NOMO-1 treated with DMSO at 0.1 percent for 48 hours (cell line): Measurements from ENCODE around the gene FBXO31.

Experiments
- DNase-seq: peaks from one replicate; lab custom pipeline; 2025; ENCODE audit not compliant: unreplicated experiment; lab: John Stamatoyannopoulos, UW

The FBXO31 gene

GRCh38 chr16:87316923-87317749, 66.4 kb downstream of the FBXO31 start, which contains the start of gene C16orf95:
Gene C16orf95, minus strand, starts transcription at chr16:87317392. Its CDS starts 150 bp downstream, at chr16:87317242.
- DNase-seq: peak; percentile 86

GRCh38 chr16:87316450-87316922, 67.1 kb downstream of the FBXO31 start:
- DNase-seq: no peak

DNA sequence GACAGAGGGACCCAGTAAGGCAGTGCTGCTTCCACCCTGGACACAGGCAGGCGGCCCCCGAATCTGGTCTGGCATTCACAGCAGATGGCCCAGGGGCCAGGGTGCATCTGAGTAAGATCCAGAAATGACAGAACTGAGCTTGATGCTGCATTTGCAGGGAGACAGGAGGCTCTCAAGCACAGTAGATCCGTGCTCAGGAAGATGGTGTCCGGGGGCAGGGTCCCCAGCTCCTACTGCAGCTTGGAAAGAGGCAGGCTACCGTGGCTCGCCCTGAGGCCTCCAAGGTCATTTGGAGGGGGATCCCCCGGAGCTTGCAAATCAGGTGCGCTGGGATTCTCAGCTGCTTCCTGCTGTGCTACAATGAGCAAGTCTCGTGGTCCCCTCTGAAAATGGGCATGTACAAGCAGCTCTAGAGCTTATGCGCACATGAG, 68.6 kb downstream of the FBXO31 start:
- no peak for DNase-seq

DNA sequence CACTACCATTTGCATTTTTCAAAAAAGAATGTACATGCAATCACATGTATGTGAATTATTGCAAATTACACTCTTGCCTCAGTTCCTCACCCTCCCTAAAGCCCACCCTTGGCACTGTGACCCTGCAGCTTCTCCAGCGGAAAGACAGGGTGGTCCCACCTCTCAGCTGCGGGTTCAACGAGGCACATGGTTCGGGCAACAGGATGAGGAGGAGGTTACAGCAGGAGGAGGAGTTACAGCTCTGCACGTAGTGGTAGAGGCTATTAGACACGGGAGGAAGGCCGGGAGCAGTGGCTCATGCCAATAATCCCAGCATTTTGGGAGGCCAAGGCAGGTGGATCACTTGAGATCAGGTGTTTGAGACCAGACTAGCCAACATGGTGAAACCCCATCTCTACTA, 71.6 kb downstream of the FBXO31 start:
- DNase-seq: no peak

DNA sequence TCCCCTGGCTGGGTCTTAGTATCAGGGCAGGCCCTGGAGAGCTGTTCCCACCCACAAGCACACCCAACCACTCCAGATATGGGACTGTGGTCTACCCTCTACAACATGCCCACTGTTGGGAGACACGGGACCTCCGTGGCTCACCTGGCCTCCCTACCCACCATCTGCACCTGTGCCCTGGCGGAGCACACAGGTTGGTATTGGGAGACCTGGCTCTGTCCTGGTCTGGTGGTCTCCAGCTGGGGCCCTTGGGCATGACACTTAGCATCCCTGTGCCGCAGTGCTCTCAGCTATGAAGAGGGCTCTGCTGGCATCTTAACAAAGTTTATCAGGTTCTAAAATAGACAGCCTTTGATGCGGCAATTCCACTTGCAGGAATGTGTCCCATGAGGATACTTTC, 72.2 kb downstream of the FBXO31 start:
- DNase-seq: no peak

GRCh38 chr16:87310610-87311009, 73.0 kb downstream of the FBXO31 start:
- DNase-seq: no peak

GRCh38 chr16:87309620-87310525, 73.7 kb downstream of the FBXO31 start:
- no peak for DNase-seq

DNA sequence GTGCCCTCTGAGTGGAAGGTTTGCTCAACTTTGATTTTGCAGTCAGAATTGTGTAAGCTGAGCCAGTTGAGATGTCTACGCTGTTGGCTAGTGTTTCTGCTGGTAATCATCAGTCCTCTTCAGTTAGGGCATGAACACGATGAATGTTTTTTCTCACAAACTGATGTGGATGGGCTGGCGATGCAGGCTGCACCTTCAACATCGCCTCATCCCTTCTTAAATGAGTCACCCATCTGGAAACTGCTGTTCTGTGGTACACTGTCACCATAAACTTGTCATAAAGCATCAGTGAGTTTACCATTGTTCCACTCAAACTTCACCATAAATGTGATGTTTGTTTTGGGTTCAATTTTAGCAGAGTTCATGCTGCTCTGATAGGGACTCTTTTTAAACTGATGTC, 74.8 kb downstream of the FBXO31 start:
- no peak for DNase-seq

- no peak for DNase-seq
These were observed 77.1 kb downstream of the FBXO31 start for GRCh38 chr16:87306516-87306915.

DNA sequence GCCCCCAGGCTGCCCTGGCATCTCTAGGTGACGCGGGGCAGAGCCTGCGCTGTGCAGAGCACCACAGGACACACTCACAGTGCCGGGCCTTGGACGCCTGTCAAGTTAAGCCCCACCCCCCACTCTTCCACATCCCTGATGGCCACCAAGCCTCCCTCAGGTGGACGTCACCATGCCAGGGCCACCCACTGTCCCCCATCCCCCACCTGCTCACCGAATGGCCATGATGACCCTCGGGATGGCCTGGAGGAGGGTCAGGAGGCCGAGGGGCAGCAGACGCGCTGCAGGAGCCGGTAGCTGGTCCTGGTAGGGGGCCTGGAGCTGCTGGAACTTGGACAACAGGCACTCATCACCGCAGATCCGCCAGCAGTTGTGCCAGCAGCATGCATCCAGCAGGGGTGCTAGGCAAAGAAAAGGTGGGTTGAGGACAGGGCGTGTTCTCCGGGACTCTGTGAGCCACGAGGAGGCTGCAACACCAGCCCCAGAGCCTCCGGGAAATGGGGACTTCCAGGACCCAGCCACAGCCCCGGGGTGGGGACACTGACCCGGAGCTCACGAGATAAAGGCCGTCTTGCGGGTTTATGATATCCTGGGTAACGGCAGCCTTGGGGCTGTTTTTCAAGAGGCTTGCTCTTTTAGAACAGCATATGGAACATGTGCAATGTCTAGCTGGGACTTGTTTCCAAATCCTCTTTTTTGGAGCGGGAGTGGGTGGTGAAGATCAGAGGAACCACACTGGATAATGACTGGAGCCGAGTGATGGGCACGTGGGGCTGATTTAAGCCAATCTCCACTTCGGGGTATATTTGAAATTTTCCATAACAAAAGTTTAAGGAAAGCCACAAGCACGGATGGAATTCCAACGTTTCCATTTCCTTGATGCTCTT, 77.8 kb downstream of the FBXO31 start:
- no peak for DNase-seq

DNA sequence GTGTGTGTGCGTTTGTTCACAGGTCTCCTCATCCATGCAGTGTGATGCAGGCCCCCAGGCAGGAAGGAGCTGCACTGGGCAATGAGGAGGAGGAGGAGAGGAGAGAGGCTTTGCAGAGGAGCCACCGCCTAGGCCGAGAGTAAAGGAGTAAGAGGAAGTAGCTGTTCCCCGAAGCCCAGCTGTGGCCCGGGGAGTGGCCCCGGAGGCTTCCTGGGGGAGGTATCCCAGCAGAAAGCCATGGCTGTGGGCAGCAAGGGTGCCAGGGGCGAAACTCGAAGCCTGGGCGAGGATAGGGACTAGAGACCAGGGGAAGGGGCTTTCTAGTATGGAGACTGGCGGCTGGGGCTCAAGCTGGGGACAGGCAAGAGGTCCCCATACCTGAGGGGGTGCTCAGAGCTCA, 78.6 kb downstream of the FBXO31 start:
- no peak for DNase-seq

- no peak for DNase-seq
These were observed 79.5 kb downstream of the FBXO31 start for GRCh38 chr16:87303962-87304521.

- DNase-seq: peak; percentile 14
These were observed 80.1 kb downstream of the FBXO31 start for GRCh38 chr16:87303431-87303930.

DNA sequence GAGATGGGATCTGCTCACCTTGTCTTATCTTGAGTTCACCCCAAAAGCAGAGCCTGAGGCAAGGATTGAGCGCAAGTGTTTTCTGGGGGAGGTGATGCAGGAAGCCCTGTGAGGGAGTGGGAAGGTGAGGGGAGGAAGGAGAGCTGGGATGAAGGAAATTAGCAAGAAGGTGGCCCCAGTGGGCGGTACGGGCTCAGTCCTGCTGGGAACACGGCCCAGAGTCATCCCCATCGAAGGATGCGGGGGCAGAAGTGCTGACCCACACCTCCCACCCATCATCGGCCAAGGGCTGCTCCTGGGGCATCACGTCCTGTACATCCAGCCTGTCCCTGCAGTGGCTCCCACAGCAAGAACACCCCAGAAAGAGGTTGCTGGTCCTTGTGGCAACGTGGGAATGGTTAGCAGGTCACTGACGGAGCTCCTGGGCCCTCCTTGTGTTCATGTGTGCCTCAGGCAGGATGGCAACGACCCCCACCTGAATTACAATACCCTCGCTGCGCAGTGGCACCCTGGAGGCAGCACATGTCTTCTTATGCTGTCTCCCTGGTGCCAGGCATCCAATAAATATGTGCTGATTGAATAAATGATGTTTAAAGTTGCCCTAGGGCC, 84.6 kb downstream of the FBXO31 start:
- DNase-seq: no peak

- no peak for DNase-seq
These were observed 85.5 kb downstream of the FBXO31 start for GRCh38 chr16:87297918-87298631.

DNA sequence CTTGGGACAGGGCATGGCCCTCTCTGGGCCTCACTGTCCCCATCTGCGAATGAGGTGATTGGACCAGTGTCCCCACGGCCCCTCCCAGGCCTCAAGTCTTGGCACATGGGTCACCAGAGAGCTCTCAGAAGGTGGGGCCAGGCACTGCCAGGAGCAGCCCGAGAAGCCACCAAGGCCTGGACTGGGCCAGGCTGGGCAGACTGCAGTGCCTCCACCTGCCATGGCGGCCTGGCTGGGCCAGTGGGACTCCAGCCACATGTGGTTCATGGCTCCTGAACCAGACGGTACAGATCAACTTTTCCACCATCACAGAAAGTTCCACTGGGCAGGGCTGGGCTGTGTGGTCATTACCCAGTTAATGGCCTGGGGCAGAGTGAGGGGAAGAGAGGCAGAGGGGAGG, 86.2 kb downstream of the FBXO31 start:
- no peak for DNase-seq

- DNase-seq: no peak
These were observed 87.7 kb downstream of the FBXO31 start for GRCh38 chr16:87295661-87296531.

DNA sequence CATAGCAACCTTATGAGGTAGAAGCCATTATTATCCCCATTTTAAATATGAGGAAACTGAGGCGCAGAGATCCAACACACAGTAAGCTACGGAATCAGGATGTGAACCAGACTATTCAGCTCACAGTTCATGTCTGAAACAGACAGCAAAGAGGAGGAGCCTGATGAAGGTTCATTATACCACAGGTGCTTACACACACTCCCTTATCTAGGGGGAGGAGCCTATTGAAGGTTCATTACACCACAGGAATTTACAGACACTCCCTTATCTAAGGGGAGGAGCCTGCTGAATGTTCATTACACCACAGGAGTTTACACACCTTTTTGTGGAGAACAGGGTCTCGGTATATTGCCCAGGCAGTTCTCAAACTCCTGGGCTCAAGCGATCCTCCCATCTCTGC, 88.3 kb downstream of the FBXO31 start:
- DNase-seq: peak; percentile 9
